ENCODE measurements around the gene UTP20.
A peak's percentile ranks its signal among the peaks of the same experiment; 100 is the strongest.

The UTP20 gene

GRCh38 chr12:101280006-101280505, at the start of gene UTP20:
Gene UTP20, plus strand, starts transcription at chr12:101280105. Its CDS starts 178 bp downstream, at chr12:101280283.
- peak; percentile 89 to 93 for DNase-seq (ENCODE audit: low read depth in 2 of 2)

GRCh38 chr12:101230547-101230946, 49.4 kb upstream of the UTP20 start:
- no peak for DNase-seq (ENCODE audit: low read depth in 2 of 2)

- no peak for DNase-seq (ENCODE audit: low read depth in 2 of 2)
Measured at GRCh38 chr12:101231636-101232035, 48.3 kb upstream of the UTP20 start.

- DNase-seq (ENCODE audit: low read depth in 2 of 2), result no peak
Measured at GRCh38 chr12:101235686-101236085, 44.2 kb upstream of the UTP20 start.

GRCh38 chr12:101238306-101238705, 41.6 kb upstream of the UTP20 start:
- DNase-seq (ENCODE audit: low read depth in 2 of 2), result no peak

DNA sequence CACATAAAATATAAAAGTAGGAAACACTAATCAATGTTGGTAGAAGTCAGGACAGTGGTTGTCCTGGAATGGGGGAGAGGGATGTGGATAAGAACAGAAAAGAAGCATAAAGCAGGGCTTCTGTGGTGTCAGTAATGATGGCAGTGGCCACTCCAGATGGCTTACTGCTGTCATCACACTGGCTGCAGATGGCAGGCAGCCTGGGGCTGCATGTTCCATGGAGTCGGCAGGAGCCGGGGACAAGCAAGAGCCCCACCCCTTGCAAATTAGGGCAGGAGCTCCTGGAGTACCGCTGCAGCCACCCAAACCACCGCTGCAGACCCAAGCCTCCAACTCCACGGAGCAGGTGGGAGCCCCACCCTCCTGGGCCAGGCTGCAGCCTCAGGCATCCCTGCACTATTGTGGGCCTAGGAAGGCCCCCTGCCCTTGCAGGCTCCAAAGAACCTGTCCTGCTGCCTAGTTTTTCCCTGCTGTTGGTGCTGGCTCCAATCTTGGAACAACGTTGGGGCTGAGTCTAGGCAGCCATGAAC, 41.0 kb upstream of the UTP20 start:
- no peak for DNase-seq (ENCODE audit: low read depth in 2 of 2)

- no peak for DNase-seq (ENCODE audit: low read depth in 2 of 2)
Measured at GRCh38 chr12:101243074-101243473, 36.8 kb upstream of the UTP20 start.

DNA sequence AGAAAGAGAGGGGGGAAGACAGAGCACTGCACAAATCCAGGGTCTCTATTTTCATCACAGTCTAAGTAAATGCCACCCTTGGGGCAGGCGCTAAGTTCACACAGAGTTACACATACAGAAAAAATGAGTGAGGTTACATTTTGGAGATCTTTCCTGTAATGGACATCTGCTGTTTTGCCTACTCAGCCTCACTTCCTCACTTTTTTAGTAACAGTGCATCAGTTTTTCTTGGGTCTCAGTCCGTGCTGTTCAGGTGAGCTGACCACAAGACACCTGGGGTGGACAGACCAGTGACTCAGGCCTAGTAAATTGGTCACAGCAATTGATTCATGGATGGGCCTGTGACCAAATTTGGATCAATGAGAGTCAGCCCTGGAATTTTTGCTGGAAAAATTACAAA, 36.3 kb upstream of the UTP20 start:
- DNase-seq (ENCODE audit: low read depth in 2 of 2), result no peak

GRCh38 chr12:101256266-101256665, 23.6 kb upstream of the UTP20 start:
- no peak for DNase-seq (ENCODE audit: low read depth in 2 of 2)

- DNase-seq (ENCODE audit: low read depth in 2 of 2), result no peak
Measured at GRCh38 chr12:101257357-101257756, 22.5 kb upstream of the UTP20 start.

DNA sequence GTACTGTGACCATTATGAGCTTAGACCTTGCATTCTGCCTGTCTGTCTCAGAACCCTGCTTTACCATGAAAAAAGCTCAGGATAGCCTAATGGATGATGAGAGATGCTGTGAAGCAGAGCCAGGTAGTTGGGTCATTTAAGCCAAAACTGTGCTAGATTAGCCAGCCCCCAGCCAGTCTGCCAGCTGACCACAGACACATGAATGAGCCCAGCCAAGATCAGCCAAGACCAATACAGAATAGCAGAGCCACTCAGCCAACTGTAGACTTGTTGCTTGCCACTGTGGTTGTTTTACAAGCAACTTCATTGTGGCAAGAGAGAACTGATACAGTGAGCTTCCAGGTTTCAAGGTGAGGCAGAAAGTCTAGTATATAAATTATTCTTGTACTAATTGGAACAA, 12.8 kb upstream of the UTP20 start:
- DNase-seq (ENCODE audit: low read depth in 2 of 2), result no peak

GRCh38 chr12:101276433-101276832, 3.5 kb upstream of the UTP20 start:
- DNase-seq (ENCODE audit: low read depth in 2 of 2), result no peak

- no peak for DNase-seq (ENCODE audit: low read depth in 2 of 2)
Measured at GRCh38 chr12:101277443-101277842, 2.5 kb upstream of the UTP20 start.

DNA sequence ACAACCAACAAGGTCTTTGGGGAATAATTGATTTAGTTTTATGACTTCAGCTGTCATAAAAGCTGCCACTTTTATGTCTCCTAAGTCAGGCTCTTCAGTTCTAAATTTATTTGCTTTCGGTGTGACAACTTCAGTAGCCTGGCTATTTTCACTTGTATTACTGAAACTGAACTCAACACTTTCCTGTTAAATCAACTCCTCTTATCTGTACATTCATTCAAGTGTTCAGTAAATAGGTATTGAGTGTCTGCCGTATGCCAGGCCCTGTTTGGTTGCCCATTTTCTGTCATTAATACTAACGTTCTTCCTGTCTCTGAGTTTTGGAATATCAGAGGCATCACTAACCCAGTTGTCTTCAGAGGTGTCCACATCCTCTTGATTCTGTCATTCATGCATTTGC, 7.5 kb downstream of the UTP20 start:
- no peak for DNase-seq (ENCODE audit: low read depth in 2 of 2)

DNA sequence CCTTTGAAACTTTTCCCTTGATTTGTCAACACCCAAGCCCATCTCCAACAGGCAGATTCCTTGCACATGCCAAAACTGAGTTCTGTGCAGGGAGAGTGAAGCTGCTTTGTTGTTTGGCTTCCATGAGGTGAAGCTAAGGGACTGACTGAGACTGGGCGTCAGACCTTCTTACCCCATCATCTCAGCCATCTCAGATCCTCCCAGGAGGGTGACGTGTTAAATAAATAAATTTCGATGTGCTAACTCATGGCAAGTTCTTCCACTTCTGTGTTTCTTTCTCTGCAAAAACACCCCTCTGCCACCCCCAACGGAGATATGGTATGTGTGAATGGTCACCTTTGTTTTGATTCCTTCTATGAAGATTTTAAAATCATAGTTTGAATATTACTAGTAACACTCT, 17.8 kb downstream of the UTP20 start:
- no peak for DNase-seq (ENCODE audit: low read depth in 2 of 2)

DNA sequence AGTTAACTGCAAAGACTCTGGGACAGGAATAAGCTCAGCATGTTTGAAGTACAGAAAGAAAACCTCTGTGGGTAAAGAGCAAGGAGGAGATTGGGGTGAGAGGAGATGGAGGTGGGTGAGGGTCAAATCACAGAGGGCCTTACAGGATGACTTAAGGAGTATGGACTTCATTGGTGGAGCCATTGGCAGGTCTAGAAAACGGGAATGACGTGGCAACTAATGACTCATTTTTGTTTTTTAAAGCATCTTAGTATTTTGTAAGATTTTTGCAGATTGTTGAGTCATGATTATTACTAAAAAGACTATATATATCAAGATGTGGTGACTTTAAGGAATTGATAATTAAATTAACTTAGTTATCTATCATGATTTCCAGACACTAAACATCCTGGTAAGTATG, 18.5 kb downstream of the UTP20 start:
- DNase-seq (ENCODE audit: low read depth in 2 of 2), result no peak

DNA sequence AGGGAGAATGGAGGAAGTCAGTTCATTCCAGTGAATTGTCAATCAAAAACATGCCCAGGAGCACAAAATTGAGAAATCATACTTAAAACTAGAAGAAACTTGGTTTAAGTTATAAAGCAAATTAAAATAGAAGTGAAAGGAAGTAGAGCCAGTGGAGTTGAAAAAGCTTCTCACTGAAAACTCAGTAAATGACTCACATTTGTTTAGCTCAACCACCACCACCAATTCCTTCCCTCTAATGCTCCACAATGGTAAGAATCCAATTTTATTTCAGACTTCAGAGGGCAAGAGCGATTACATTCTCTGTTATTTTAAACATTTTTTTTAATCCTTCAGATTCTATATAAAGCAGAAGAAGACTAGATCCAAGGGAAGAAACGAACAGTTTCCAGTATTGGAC, 19.4 kb downstream of the UTP20 start:
- no peak for DNase-seq (ENCODE audit: low read depth in 2 of 2)

DNA sequence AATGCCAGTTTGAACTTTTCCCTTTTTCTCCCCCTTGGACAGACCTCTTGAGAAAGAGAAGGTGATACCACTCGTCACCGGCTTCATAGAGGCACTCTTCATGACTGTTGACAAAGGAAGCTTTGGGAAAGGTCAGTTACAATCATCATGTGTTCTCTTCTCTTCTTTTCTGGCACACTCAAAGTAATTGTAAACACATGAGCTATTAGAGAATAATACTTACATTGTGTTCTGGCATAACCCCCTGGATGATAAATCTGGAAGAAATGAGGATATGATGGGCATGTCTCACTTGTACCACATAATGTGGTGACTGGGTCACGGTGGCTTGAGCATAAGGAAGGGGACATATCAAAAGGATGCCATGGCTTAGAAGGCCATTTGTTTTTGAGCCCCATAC, 20.0 kb downstream of the UTP20 start:
- DNase-seq (ENCODE audit: low read depth in 2 of 2), result no peak

DNA sequence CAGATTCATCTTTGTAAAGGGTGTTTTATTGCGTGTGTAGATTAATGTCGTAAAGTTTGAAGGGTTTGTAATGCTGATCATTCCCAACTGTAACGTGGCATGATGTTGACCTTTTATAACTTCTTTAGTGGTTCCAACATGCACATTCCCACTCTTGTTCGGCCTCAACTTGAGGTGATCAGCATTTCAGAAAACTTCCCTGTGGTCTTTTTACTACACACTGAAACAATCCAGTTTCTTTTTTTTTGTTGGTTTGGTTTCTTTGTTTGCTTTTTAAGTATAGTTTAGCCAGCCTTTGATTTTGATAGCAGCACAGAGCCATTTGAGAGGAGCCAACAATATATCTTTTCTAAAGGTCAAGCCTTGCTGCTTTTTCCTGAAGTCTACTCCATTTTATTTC, 22.8 kb downstream of the UTP20 start:
- DNase-seq (ENCODE audit: low read depth in 2 of 2), result no peak

DNA sequence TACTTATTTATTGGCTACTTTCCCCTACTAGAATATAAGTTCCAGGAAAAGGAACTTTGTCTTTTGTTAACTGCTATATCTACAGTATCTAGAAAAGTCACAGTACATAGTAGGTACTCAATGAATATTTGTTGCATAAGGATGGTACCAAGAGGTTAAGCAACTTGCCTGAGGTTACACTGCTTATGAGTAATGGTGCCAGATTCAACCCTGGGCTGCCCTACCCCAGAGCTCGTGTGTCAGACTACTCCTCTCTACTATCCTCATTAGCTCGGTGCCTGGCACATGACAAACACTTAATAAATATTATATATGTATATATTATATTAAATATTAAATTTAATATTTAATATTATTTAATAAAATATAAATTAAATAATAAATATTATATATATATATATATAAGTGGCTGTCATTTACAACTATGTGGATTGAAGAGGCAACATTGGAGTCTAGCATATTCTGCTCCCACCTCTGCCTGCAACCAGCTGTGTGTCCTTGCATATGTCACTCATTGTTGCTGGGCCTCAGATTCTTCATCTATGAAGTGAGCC, 25.4 kb downstream of the UTP20 start:
- no peak for DNase-seq (ENCODE audit: low read depth in 2 of 2)

GRCh38 chr12:101305794-101306193, 25.9 kb downstream of the UTP20 start:
- DNase-seq (ENCODE audit: low read depth in 2 of 2), result no peak

- no peak for DNase-seq (ENCODE audit: low read depth in 2 of 2)
Measured at GRCh38 chr12:101322480-101322879, 42.6 kb downstream of the UTP20 start.

DNA sequence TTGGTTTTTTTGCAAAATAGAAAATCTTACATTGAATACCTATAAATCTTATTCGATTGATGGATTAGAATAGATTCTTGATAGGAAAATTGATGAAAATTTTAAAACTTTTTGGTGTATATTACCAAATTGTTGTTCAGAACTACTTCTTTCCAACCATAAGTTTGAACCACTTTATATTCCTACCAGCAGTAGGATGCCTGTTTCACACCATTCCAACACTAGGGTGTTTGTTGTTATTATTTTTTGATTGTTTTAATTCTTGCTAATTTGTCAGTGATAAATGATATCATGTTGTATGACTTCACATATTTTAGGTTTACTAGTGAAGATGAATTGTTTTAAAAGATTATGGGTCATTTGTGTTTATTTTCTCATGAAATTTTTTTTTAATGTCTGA, 43.4 kb downstream of the UTP20 start:
- no peak for DNase-seq (ENCODE audit: low read depth in 2 of 2)

GRCh38 chr12:101325590-101325989, 45.7 kb downstream of the UTP20 start:
- DNase-seq (ENCODE audit: low read depth in 2 of 2), result no peak

Measured in activated CD8-positive, alpha-beta memory T cell treated with anti-CD3 and anti-CD28 coated beads for 4 hours (primary cell).